ENCODE data around the gene NRL. TPM values are rescaled to one million over a fixed set of nuclear protein-coding genes. Genes with fewer than 3 reads are reported as not detected.

Gene NRL
- polyA plus RNA-seq, 2 of the 4 experiments (the other 2 are of a cell fraction), result 0.93 to 0.97 TPM

- DNase-seq (ENCODE audit: low read depth in 1 of 2, low spot score in 1 of 2) (no peak), FAIRE-seq (no peak), ATAC-seq (no peak)
- CTCF ChIA-PET, result interaction anchor here (1.1 to 12.6 kb wide), 5 partner anchors 9 to 64 kb away, joined by 3 to 405 read pairs (median 10); partner anchors contain the start of genes CARMIL3 and IRF9
- H3K27ac ChIP-seq, result no peak overlapping the region
- H3K9me3 ChIP-seq, result no peaks in the 10 kb centered on the region
- no peak for TF ChIP-seq USF2 (IDR thresholded peaks at IDR 0.05)
- TF ChIP-seq ZC3H11A (IDR thresholded peaks at IDR 0.05), result no peak
- no peak for TF ChIP-seq MAFK (IDR thresholded peaks at IDR 0.05; ENCODE audit: partially characterized antibody)
- TF ChIP-seq NFE2L2 (conservative IDR thresholded peaks at IDR 0.05; ENCODE audit: low read length), result no peak
- TF ChIP-seq EHF (CRISPR knock-in tag; IDR thresholded peaks at IDR 0.05), result no peak
- TF ChIP-seq JUNB (IDR thresholded peaks at IDR 0.05), result no peak
- TF ChIP-seq, protein P1, sequence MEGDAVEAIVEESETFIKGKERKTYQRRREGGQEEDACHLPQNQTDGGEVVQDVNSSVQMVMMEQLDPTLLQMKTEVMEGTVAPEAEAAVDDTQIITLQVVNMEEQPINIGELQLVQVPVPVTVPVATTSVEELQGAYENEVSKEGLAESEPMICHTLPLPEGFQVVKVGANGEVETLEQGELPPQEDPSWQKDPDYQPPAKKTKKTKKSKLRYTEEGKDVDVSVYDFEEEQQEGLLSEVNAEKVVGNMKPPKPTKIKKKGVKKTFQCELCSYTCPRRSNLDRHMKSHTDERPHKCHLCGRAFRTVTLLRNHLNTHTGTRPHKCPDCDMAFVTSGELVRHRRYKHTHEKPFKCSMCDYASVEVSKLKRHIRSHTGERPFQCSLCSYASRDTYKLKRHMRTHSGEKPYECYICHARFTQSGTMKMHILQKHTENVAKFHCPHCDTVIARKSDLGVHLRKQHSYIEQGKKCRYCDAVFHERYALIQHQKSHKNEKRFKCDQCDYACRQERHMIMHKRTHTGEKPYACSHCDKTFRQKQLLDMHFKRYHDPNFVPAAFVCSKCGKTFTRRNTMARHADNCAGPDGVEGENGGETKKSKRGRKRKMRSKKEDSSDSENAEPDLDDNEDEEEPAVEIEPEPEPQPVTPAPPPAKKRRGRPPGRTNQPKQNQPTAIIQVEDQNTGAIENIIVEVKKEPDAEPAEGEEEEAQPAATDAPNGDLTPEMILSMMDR (IDR thresholded peaks at IDR 0.05), result no peak
- no peak for TF ChIP-seq POLR2AphosphoS2 (conservative IDR thresholded peaks at IDR 0.05; ENCODE audit: low read length)
- H3K4me2 ChIP-seq, result no peak overlapping the region
- H3K4me3 ChIP-seq, result no peak overlapping the region
- POLR2A ChIA-PET, result no interaction called here
- WGBS (ENCODE audit: missing lambda C conversion rate), result 93% methylated on average over 8 of the region's 8 CpGs
- H3K4me1 ChIP-seq, result peaks cover 18% of the 10 kb centered on the region
Observed at GRCh38 chr14:24096545-24097181, 18.1 kb downstream of the NRL start.

DNA sequence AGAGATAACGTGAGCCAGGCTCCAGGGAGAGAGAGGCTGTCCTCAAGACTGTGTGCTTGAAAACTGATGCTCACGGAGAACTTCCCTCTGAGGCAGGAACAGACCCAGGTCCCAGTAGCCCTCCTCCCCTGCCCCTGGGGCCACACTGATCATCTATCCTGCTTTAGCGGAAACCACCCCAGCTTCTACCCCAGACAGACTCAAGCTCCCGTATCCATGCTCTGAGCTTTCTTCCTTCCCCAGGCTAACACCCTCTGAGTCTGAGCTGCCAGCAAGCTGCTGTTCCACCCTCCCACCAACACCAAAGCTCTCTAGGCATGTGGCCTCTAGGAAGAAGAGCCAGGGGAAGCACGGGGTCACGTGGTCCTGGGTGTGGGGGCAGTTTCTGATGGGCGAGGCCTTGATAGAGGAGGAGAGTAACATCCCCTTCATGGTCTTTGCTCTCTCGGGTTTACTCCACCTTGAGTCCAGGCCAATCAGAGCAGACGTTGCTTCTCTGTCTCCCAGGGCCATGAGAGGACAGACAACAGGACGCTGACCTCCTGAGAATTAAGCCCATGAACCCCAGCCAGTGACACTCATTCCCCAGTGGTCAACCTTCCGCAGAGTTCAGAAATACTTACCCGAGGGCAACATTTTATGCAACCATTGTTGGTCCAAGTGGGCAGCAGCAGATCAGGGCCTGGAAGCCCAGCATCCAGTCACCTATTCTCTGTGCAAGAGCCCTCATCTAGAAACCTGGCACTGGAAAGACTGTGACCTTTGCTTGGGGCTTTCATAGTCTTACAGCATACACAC is 19.3 kb downstream of the NRL start:
- ChIA-PET POLR2A (interaction anchor here (1.2 to 3.7 kb wide), 5 partner anchors 9 to 43 kb away, joined by 5 to 55 read pairs (median 16); partner anchors contain the start of genes CARMIL3, DCAF11 and NRL), CTCF (interaction anchor here (0.9 to 12.6 kb wide), 10 partner anchors 10 to 78 kb away, joined by 3 to 405 read pairs (median 4); partner anchors contain the start of genes IRF9 and PSME1)
- WGBS (ENCODE audit: missing lambda C conversion rate), result 58% methylated on average over 12 of the region's 12 CpGs
- Histone ChIP-seq H3K9me3 (no peaks in the 10 kb centered on the region), H3K4me3 (peak overlapping the region; percentile 70), H3K4me2 (peak overlapping the region; percentile 89), H3K4me1 (peaks cover 18% of the 10 kb centered on the region), H3K27ac (peak overlapping the region; percentile 95 to 100)
- peak in 1 of 2 experiments; percentile 4; a peak in 3 of 6 replicates for ATAC-seq
- DNase-seq (ENCODE audit: low read depth in 1 of 2, low spot score in 1 of 2), result peak in 1 of 2 experiments; percentile 62
- FAIRE-seq, result no peak
- TF ChIP-seq RCOR1 (IDR thresholded peaks at IDR 0.05; ENCODE audit: low read depth, low read length) (no peak), BCL3 (IDR thresholded peaks at IDR 0.05) (no peak), MAFK (IDR thresholded peaks at IDR 0.05; ENCODE audit: partially characterized antibody) (no peak), MAX (IDR thresholded peaks at IDR 0.05) (0 out of 2 replicates have a peak, but pooled peaks have one; percentile 19), SMC3 (IDR thresholded peaks at IDR 0.05) (no peak), USF2 (IDR thresholded peaks at IDR 0.05) (peak; percentile 73)

DNA sequence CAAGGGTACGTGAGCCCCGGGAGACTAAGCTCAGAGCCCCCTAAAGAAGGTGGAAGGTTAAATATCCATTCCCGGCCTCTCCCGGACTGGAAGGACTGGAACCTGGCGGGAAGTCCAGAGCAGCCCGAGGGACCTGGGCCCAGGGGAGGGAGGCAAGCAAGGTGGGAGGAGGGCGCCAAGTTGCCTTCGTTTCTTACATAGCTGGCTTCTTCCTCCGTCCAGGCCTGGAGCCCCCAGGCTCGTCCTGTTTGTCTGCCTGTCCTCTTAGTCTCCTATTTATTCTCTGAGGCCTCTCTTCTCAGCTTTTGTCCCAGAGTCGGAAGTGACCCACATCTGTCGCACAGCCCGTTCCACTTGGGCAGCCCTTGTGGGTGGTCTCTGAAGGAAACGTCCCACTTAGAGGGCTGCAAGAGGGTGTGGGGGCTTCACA is 19.9 kb downstream of the NRL start:
- POLR2A ChIA-PET, result interaction anchor here (1.2 to 3.7 kb wide), 7 partner anchors 10 to 147 kb away, joined by 3 to 55 read pairs (median 13); partner anchors contain the start of genes CARMIL3, CPNE6, DCAF11 and NRL
- Histone ChIP-seq H3K4me3 (peak overlapping the region; percentile 70), H3K9me3 (no peaks in the 10 kb centered on the region), H3K27ac (peak overlapping the region; percentile 95 to 100), H3K4me2 (peak overlapping the region; percentile 89), H3K4me1 (peaks cover 18% of the 10 kb centered on the region)
- 14% methylated on average over 14 of the region's 14 CpGs for WGBS (ENCODE audit: missing lambda C conversion rate)
- DNase-seq (ENCODE audit: low read depth in 1 of 2, low spot score in 1 of 2) (no peak), ATAC-seq (peak in 1 of 2 experiments; percentile 27; a peak in 3 of 6 replicates), FAIRE-seq (no peak)
- CTCF ChIA-PET, result interaction anchor here (0.9 to 12.6 kb wide), 8 partner anchors 10 to 66 kb away, joined by 3 to 405 read pairs (median 4); partner anchors contain the start of gene PSME1
- no peak for TF ChIP-seq EP300 (IDR thresholded peaks at IDR 0.05)
- TF ChIP-seq BHLHE40 (IDR thresholded peaks at IDR 0.05; ENCODE audit: low read depth, low read length), result no peak
- TF ChIP-seq E2F6 (IDR thresholded peaks at IDR 0.05; ENCODE audit: borderline replicate concordance, low read depth), result peak; percentile 17; the same call in 1 of the 2 replicates
